K562 (cell line): Measurements from ENCODE around the gene CTIF. TPM values are rescaled to one million over a fixed set of nuclear protein-coding genes. Genes with fewer than 3 reads are reported as not detected.

Source experiments
- CEBPB ChIP-seq: fragments of 450-650 bp; IDR thresholded peaks from 2 replicates; pipeline ENCODE4 v1.6.1; 2016; ENCODE audit warnings: missing genetic modification characterization, missing compliant biosample characterization
- DIDO1 ChIP-seq: fragments of 450-650 bp; IDR thresholded peaks from 2 replicates; pipeline ENCODE4 v1.6.1; 2016; ENCODE audit warnings: low read depth, missing biosample characterization, missing genetic modification characterization
- NCOR1 ChIP-seq: fragments of 450-650 bp; IDR thresholded peaks from 2 replicates; pipeline ENCODE4 v1.6.1; 2016; ENCODE audit warnings: mild to moderate bottlenecking, moderate library complexity
- NR2C2 ChIP-seq, 2 experiments: fragments of 200-800 bp in 1 of 2; sonication (Bioruptor generic) in 1 of 2; sonication (generic) in 1 of 2; formaldehyde crosslinking in 1 of 2; IDR thresholded peaks; 2 replicates each; pipeline versions ENCODE4 v1.6.1 to v1.8.0; 2016 to 2022; ENCODE audit warnings: mild to moderate bottlenecking in 1 of 2, missing compliant biosample characterization in 1 of 2, missing genetic modification characterization in 1 of 2, missing genetic modification reagents in 1 of 2
- RCOR1 ChIP-seq, 2 experiments: IDR thresholded peaks; 2 replicates each; pipeline ENCODE4 v1.6.1; 2012; ENCODE audit warnings: low read depth in 2 of 2, low read length in 2 of 2, borderline replicate concordance in 1 of 2, improper control_type of control experiment in 1 of 2
- TAF7 ChIP-seq: fragments of 450-650 bp; IDR thresholded peaks from 2 replicates; pipeline ENCODE4 v1.6.1; 2016; ENCODE audit warnings: missing genetic modification characterization, missing compliant biosample characterization
- TFAM ChIP-seq: fragments of 250-450 bp; sonication (Bioruptor Pico); conservative IDR thresholded peaks from 2 replicates; pipeline ENCODE4 v1.5.0; 2021; ENCODE audit warnings: mild to moderate bottlenecking, moderate library complexity
- ZBTB33 ChIP-seq: sonication (generic); formaldehyde crosslinking; IDR thresholded peaks from 2 replicates; pipeline ENCODE4 v1.8.1; 2023; ENCODE audit warnings: mild to moderate bottlenecking, missing genetic modification reagents
- ZNF133 ChIP-seq: fragments of 250-450 bp; sonication (Bioruptor Pico); IDR thresholded peaks from 2 replicates; pipeline ENCODE4 v1.4.0; 2020; ENCODE audit warnings: mild to moderate bottlenecking
- ZNF407 ChIP-seq: fragments of 450-650 bp; IDR thresholded peaks from 2 replicates; pipeline ENCODE4 v1.6.1; 2016; ENCODE audit warnings: low read depth
- ZNF592 ChIP-seq: fragments of 450-650 bp; IDR thresholded peaks from 2 replicates; pipeline ENCODE4 v1.6.1; 2017; ENCODE audit warnings: antibody characterized with exemption, mild to moderate bottlenecking
- polyA plus RNA-seq, 8 experiments: library from polyadenylated mRNA; depleted of rRNA in 4 of 8; stranded (reverse) in 5 of 8; unstranded in 3 of 8; fragments of >200 nt; fragmentation: Nextera tagmentation in 2 of 8; fragmentation: Illumina TruSeq in 1 of 8; extraction: Ambion mirVana in 2 of 8; extraction: Trizol in 1 of 8; gene quantifications; 2 replicates each; pipeline versions ENCODE4 v1.2.1 to v1.2.3, GENCODE V29; 2011 to 2014; ENCODE audit warnings: inconsistent platforms in 1 of 8, missing spikeins in 1 of 8
- total RNA-seq, 7 experiments: library from RNA; depleted of rRNA in 6 of 7; stranded (reverse); fragments of >200 nt in 6 of 7; fragmentation: Illumina TruSeq in 2 of 7; extraction: Trizol in 2 of 7; gene quantifications; 2 replicates each; pipeline versions ENCODE4 v1.2.1 to v1.2.3, GENCODE V29; 2011 to 2021; ENCODE audit warnings: low replicate concordance in 1 of 7
- TF ChIP-seq, protein P1 (sequence below): fragments of 250-450 bp; sonication (Bioruptor Pico); IDR thresholded peaks from 2 replicates; pipeline ENCODE4 v1.4.0; 2020

CTIF gene
- total and polyA plus RNA-seq, 9 of the 15 experiments (the other 6 are each of a cell fraction or from before 2014, with no cell fraction given) = 0.17 to 11.5 (median 2.2) TPM

DNA sequence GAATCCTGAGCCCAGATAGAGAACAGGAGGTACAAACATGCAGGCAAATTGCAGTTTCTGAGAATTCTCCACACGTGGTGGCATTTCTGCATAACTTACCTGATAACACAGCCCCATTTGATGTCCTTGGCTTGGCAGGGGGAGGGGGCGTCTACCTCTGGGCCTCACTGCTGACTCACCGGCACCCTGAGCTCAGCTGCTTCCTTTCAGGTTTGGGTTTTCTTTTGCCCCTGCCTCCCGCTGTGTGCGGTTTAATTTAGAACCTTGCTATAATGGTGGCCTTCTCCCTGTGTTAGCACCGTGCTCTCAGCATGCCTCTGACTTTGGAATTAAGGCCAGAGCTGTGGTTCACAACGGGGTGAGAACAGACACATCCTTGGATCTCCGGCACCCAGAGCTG, 4.4 kb downstream of the CTIF start (continued):
- TF ChIP-seq, protein P1, sequence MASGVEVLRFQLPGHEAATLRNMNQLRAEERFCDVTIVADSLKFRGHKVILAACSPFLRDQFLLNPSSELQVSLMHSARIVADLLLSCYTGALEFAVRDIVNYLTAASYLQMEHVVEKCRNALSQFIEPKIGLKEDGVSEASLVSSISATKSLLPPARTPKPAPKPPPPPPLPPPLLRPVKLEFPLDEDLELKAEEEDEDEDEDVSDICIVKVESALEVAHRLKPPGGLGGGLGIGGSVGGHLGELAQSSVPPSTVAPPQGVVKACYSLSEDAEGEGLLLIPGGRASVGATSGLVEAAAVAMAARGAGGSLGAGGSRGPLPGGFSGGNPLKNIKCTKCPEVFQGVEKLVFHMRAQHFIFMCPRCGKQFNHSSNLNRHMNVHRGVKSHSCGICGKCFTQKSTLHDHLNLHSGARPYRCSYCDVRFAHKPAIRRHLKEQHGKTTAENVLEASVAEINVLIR (CRISPR knock-in tag) = no peak
- TF ChIP-seq TFAM (CRISPR knock-in tag) (no peak), TAF7 (no peak), ZBTB33 (no peak), ZNF407 (no peak), DIDO1 (tag) (no peak), CEBPB (tag) (no peak), ZNF592 (no peak), RCOR1 (IDR thresholded peaks at IDR 0.05; ENCODE audit: borderline replicate concordance in 1 of 2, low read depth in 2 of 2, low read length in 2 of 2) (0 out of 4 replicates have a peak, but pooled peaks of 1 of the 2 experiments have one; percentile 13), NCOR1 (no peak), ZNF133 (CRISPR knock-in tag) (no peak), NR2C2 (CRISPR knock-in tag; IDR thresholded peaks at IDR 0.05) (no peak), NR2C2 (tag; IDR thresholded peaks at IDR 0.05) (0 out of 2 replicates have a peak, but pooled peaks have one; percentile 14)
